Activated CD8-positive, alpha-beta T cell treated with anti-CD3 and anti-CD28 coated beads for 36 hours (primary cell): ENCODE data around the gene TBC1D22A. TPM values are rescaled to one million over a fixed set of nuclear protein-coding genes. Genes with fewer than 3 reads are reported as not detected.

Source experiments
- ATAC-seq: fragments of 200-7000 bp; cut with Tn5 transposase; one replicate; pipeline ENCODE4 v1.10.0; 2021; ENCODE audit warnings: mild to moderate bottlenecking, moderate library complexity
- CTCF ChIA-PET: fragments of 350-600 bp; sonication (Branson Sonifier 250); formaldehyde crosslinking; loops from one replicate; lab custom pipeline; 2021; ENCODE audit warnings: antibody characterized with exemption; lab: Charles Lee
- POLR2A ChIA-PET: fragments of 350-600 bp; sonication (Branson Sonifier 250); formaldehyde crosslinking; loops from one replicate; lab custom pipeline; 2021; ENCODE audit warnings: antibody characterized with exemption; lab: Charles Lee
- DNase-seq: peaks from one replicate; pipeline ENCODE4 v3.0.0-alpha.2; 2020
- H3K27ac Mint-ChIP-seq: one replicate; pipeline ENCODE4 v1.8.0; 2021; ENCODE audit warnings: mild to moderate bottlenecking, mixed read lengths
- H3K27me3 Mint-ChIP-seq: one replicate; pipeline ENCODE4 v1.8.0; 2021; ENCODE audit warnings: mixed read lengths
- H3K36me3 Mint-ChIP-seq: one replicate; pipeline ENCODE4 v1.8.0; 2021; ENCODE audit warnings: low read depth, mixed read lengths
- H3K4me1 Mint-ChIP-seq: one replicate; pipeline ENCODE4 v1.8.0; 2021; ENCODE audit warnings: low read depth, mixed read lengths
- H3K4me3 Mint-ChIP-seq: one replicate; pipeline ENCODE4 v1.8.0; 2021; ENCODE audit warnings: mild to moderate bottlenecking, moderate library complexity, mixed read lengths
- H3K9me3 Mint-ChIP-seq: one replicate; pipeline ENCODE4 v1.8.0; 2021; ENCODE audit warnings: mixed read lengths
- CTCF ChIP-seq: fragments of 200-600 bp; IDR thresholded peaks from one replicate; pipeline ENCODE4 v1.8.0; 2022; ENCODE audit warnings: antibody characterized with exemption, mild to moderate bottlenecking
- intact Hi-C: fragments of 100-400 bp; cut with micrococcal nuclease; formaldehyde crosslinking; loops from one replicate; pipeline ENCODE4 v1.10.0; 2022
- total RNA-seq, 2 experiments: library from RNA; stranded (reverse); gene quantifications; one replicate each; pipeline ENCODE4 v1.2.3, GENCODE V29; 2021

The TBC1D22A gene
- total RNA-seq, 2 experiments from 2014 or later: 41.0 to 42.8 TPM

GRCh38 chr22:46878191-46878948 lies 115.9 kb downstream of the TBC1D22A start:
- ATAC-seq (no peak), DNase-seq (no peak)
- no peak for TF ChIP-seq CTCF
- H3K4me1 Mint-ChIP-seq: peaks cover 26% of the 10 kb centered on the region
- H3K27ac Mint-ChIP-seq: peak overlapping the region; percentile 28
- peaks cover 10% of the 10 kb centered on the region for H3K36me3 Mint-ChIP-seq
- intact Hi-C loops: no loop called here
- H3K4me3 Mint-ChIP-seq: no peak overlapping the region
- H3K9me3 Mint-ChIP-seq: no peaks in the 10 kb centered on the region
- POLR2A ChIA-PET: no interaction called here
- H3K27me3 Mint-ChIP-seq: no peaks in the 10 kb centered on the region
- CTCF ChIA-PET: interaction anchor here (1.3 kb wide), 1 partner anchor 75 kb away, joined by 4 read pairs; no protein-coding TSS in a partner anchor

GRCh38 chr22:46879083-46879482 lies 116.6 kb downstream of the TBC1D22A start:
- Mint-ChIP-seq H3K4me3 (no peak overlapping the region), H3K27ac (no peak overlapping the region), H3K4me1 (peaks cover 22% of the 10 kb centered on the region), H3K27me3 (no peaks in the 10 kb centered on the region), H3K9me3 (no peaks in the 10 kb centered on the region), H3K36me3 (peaks cover 5% of the 10 kb centered on the region)
- CTCF ChIA-PET: no interaction called here
- intact Hi-C loops: no loop called here
- POLR2A ChIA-PET: no interaction called here
- DNase-seq (no peak), ATAC-seq (no peak)
- no peak for TF ChIP-seq CTCF

- peak; percentile 55 for ATAC-seq
- H3K36me3 Mint-ChIP-seq: peaks cover 8% of the 10 kb centered on the region
- no peak overlapping the region for H3K4me3 Mint-ChIP-seq
- no peak overlapping the region for H3K27ac Mint-ChIP-seq
- intact Hi-C loops: no loop called here
- DNase-seq: peak; percentile 9
- no peak for TF ChIP-seq CTCF
- no peaks in the 10 kb centered on the region for H3K9me3 Mint-ChIP-seq
- no peaks in the 10 kb centered on the region for H3K27me3 Mint-ChIP-seq
- CTCF ChIA-PET: no interaction called here
- peaks cover 13% of the 10 kb centered on the region for H3K4me1 Mint-ChIP-seq
- POLR2A ChIA-PET: no interaction called here
These were observed 119.1 kb downstream of the TBC1D22A start for GRCh38 chr22:46881373-46882118.

GRCh38 chr22:46883092-46883910 lies 120.9 kb downstream of the TBC1D22A start:
- POLR2A ChIA-PET: no interaction called here
- no peak for TF ChIP-seq CTCF
- no peak for ATAC-seq
- H3K27ac Mint-ChIP-seq: no peak overlapping the region
- CTCF ChIA-PET: no interaction called here
- H3K9me3 Mint-ChIP-seq: no peaks in the 10 kb centered on the region
- peaks cover 10% of the 10 kb centered on the region for H3K36me3 Mint-ChIP-seq
- peaks cover 2% of the 10 kb centered on the region for H3K4me1 Mint-ChIP-seq
- H3K27me3 Mint-ChIP-seq: no peaks in the 10 kb centered on the region
- DNase-seq: no peak
- intact Hi-C loops: no loop called here
- H3K4me3 Mint-ChIP-seq: no peak overlapping the region
